ENCODE data around the gene ABCA2. TPM values are rescaled to one million over a fixed set of nuclear protein-coding genes. Genes with fewer than 3 reads are reported as not detected.

Gene ABCA2
- total RNA-seq, 1 donor from 2014 or later: 55.1 TPM

GRCh38 chr9:136997371-136997770 lies 30.7 kb downstream of the ABCA2 start:
- TF ChIP-seq CTCF (IDR thresholded peaks at IDR 0.05): no peak
- H3K27me3 Mint-ChIP-seq (ENCODE audit: unreplicated experiment): no peaks in the 10 kb centered on the region
- DNase-seq (ENCODE audit: extremely low spot score, unreplicated experiment): no peak
- no peaks in the 10 kb centered on the region for H3K9me3 Mint-ChIP-seq (ENCODE audit: unreplicated experiment)
- no peaks in the 10 kb centered on the region for H3K36me3 Mint-ChIP-seq (ENCODE audit: unreplicated experiment)
- H3K27ac Mint-ChIP-seq (ENCODE audit: unreplicated experiment): peak overlapping the region; percentile 59
- peaks cover 45% of the 10 kb centered on the region for H3K4me1 Mint-ChIP-seq (ENCODE audit: unreplicated experiment)
- H3K4me3 Mint-ChIP-seq (ENCODE audit: unreplicated experiment): no peak overlapping the region

GRCh38 chr9:136996361-136997292 lies 31.4 kb downstream of the ABCA2 start, which contains the start of gene CLIC3:
Gene CLIC3 (minus strand): TSS chr9:136996568. CDS start chr9:136996543, 25 bp downstream.
- Mint-ChIP-seq H3K4me1 (ENCODE audit: unreplicated experiment) (peaks cover 45% of the 10 kb centered on the region), H3K27ac (ENCODE audit: unreplicated experiment) (no peak within 1 kb of the TSS), H3K36me3 (ENCODE audit: unreplicated experiment) (no peaks in the 10 kb centered on the region), H3K4me3 (ENCODE audit: unreplicated experiment) (no peak within 1 kb of the TSS), H3K27me3 (ENCODE audit: unreplicated experiment) (no peaks in the 10 kb centered on the region), H3K9me3 (ENCODE audit: unreplicated experiment) (no peaks in the 10 kb centered on the region)
- no peak for TF ChIP-seq CTCF (IDR thresholded peaks at IDR 0.05)
- DNase-seq (ENCODE audit: extremely low spot score, unreplicated experiment): no peak

- peaks cover 45% of the 10 kb centered on the region for H3K4me1 Mint-ChIP-seq (ENCODE audit: unreplicated experiment)
- no peak for DNase-seq (ENCODE audit: extremely low spot score, unreplicated experiment)
- TF ChIP-seq CTCF (IDR thresholded peaks at IDR 0.05): no peak
- H3K27ac Mint-ChIP-seq (ENCODE audit: unreplicated experiment): no peak overlapping the region
- no peaks in the 10 kb centered on the region for H3K27me3 Mint-ChIP-seq (ENCODE audit: unreplicated experiment)
- H3K9me3 Mint-ChIP-seq (ENCODE audit: unreplicated experiment): no peaks in the 10 kb centered on the region
- H3K4me3 Mint-ChIP-seq (ENCODE audit: unreplicated experiment): no peak overlapping the region
- H3K36me3 Mint-ChIP-seq (ENCODE audit: unreplicated experiment): no peaks in the 10 kb centered on the region
Measured at GRCh38 chr9:136995772-136996311, 32.2 kb downstream of the ABCA2 start.

GRCh38 chr9:136995362-136995761 lies 32.7 kb downstream of the ABCA2 start:
- no peaks in the 10 kb centered on the region for H3K27me3 Mint-ChIP-seq (ENCODE audit: unreplicated experiment)
- DNase-seq (ENCODE audit: extremely low spot score, unreplicated experiment): no peak
- H3K4me1 Mint-ChIP-seq (ENCODE audit: unreplicated experiment): peaks cover 41% of the 10 kb centered on the region

More at GRCh38 chr9:136995362-136995761, 32.7 kb downstream of the ABCA2 start:
- no peak for TF ChIP-seq CTCF (IDR thresholded peaks at IDR 0.05)
- no peak overlapping the region for H3K4me3 Mint-ChIP-seq (ENCODE audit: unreplicated experiment)
- H3K9me3 Mint-ChIP-seq (ENCODE audit: unreplicated experiment): no peaks in the 10 kb centered on the region
- H3K27ac Mint-ChIP-seq (ENCODE audit: unreplicated experiment): no peak overlapping the region
- H3K36me3 Mint-ChIP-seq (ENCODE audit: unreplicated experiment): no peaks in the 10 kb centered on the region

Data from osteocyte (in vitro differentiated cells).